Heart right ventricle (tissue), 16 donors: ENCODE data around the gene RANBP3. TPM values are rescaled to one million over a fixed set of nuclear protein-coding genes. Genes with fewer than 3 reads are reported as not detected.
A peak's percentile ranks its signal among the peaks of the same experiment; 100 is the strongest.

Experiments
- ATAC-seq, 8 donors: fragments of 200-7000 bp; cut with Tn5 transposase; one replicate each; pipeline ENCODE4 v1.9.1; 2020; ENCODE audit warnings: mild to moderate bottlenecking in 8 of 8, moderate library complexity in 8 of 8, moderate number of reproducible peaks in 1 of 8
- DNase-seq, 2 donors: peaks; one replicate each; pipeline ENCODE4 v3.0.0-alpha.2; 2020
- H3K27ac ChIP-seq, 10 donors: fragments of 200-600 bp; sonication (generic) in 2 of 10; one replicate each; pipeline versions ENCODE4 v1.5.0 to v1.8.0; 2020 to 2022; ENCODE audit warnings: mild to moderate bottlenecking in 3 of 10
- H3K27me3 ChIP-seq, 7 donors: fragments of 200-600 bp; one replicate each; pipeline ENCODE4 v1.8.0; 2021 to 2022; ENCODE audit warnings: mild to moderate bottlenecking in 2 of 7
- H3K36me3 ChIP-seq, 9 donors: fragments of 200-600 bp; sonication (generic) in 1 of 9; one replicate each; pipeline versions ENCODE4 v1.5.0 to v1.8.0; 2020 to 2022; ENCODE audit warnings: mild to moderate bottlenecking in 2 of 9
- H3K4me1 ChIP-seq, 9 donors: fragments of 200-600 bp; sonication (generic) in 1 of 9; one replicate each; pipeline versions ENCODE4 v1.5.0 to v1.8.0; 2020 to 2022; ENCODE audit warnings: mild to moderate bottlenecking in 4 of 9
- H3K4me3 ChIP-seq, 10 donors: fragments of 200-600 bp; sonication (generic) in 2 of 10; one replicate each; pipeline versions ENCODE4 v1.5.0 to v1.8.0; 2020 to 2022; ENCODE audit warnings: mild to moderate bottlenecking in 7 of 10, moderate library complexity in 2 of 10
- H3K9me3 ChIP-seq, 11 donors: fragments of 200-600 bp in 10 of 11; sonication (generic) in 2 of 11; one replicate each; pipeline versions ENCODE4 v1.5.0 to v1.8.0; 2013 to 2022; ENCODE audit warnings: mild to moderate bottlenecking in 2 of 11, control low read depth in 1 of 11, moderate library complexity in 1 of 11
- WGBS, 2 donors: extraction: QIAGEN DNeasy Blood & Tissue Kit; methylation state at CpG; one replicate each; pipeline ENCODE4 v1.1.7; 2013; ENCODE audit warnings: inconsistent platforms in 1 of 2; 5-methylcytosine and 5-hydroxymethylcytosine counted together
- intact Hi-C, 10 donors: fragments of 100-400 bp; cut with DNase I; formaldehyde crosslinking; loops; one replicate each; pipeline versions ENCODE4 v1.11.1 to v1.14.2; 2022
- polyA plus RNA-seq, 2 donors: library from polyadenylated mRNA; stranded (reverse); fragments of 200-250 nt; gene quantifications; one replicate each; pipeline ENCODE4 v1.2.3, GENCODE V29; 2013
- total RNA-seq, 10 donors: library from RNA; stranded (reverse); fragmentation: NEBNext Ultra II Directional in 3 of 10; extraction: Animal tissue kit (Norgen Biotek cat#: 25700) in 3 of 10; gene quantifications; one replicate each; pipeline versions ENCODE4 v1.2.1 to v1.2.4, GENCODE V29; 2021 to 2023
- TF ChIP-seq, protein P1 (sequence below), 9 donors: fragments of 200-600 bp; sonication (generic) in 2 of 9; IDR thresholded peaks; one replicate each; pipeline versions ENCODE4 v1.5.0 to v1.8.0; 2021 to 2022; ENCODE audit warnings: antibody characterized with exemption in 9 of 9, mild to moderate bottlenecking in 5 of 9, moderate library complexity in 1 of 9
- donor health status: Arrhythmogenic right ventricular cardiomyopathy.
- donor health status: ischemic (EF 13 %, LVEDD 7.1; RV severe dilation, severe dysfunction).
- donor health status: healthy with polysubstance abuse.
- donor health status: DM: no; HTN: yes; CAD: no.
- donor health status: DM: no; HTN: no; CAD: no.
- donor health status: ischemic (EF 25% LVEDD 6.9; RV normal size, moderate dysfunction).
- donor health status: ischemic (EF 25% LVEDD 5.7; RV mildly dilated, moderate dysfunction).
- donor health status: healthy.
- donor health status: DM: yes; HTN: yes; CAD: no.
- donor health status: Ischemic cardiomyopathy.
- donor health status: ischemic (EF 35%, LVEDD 5.7; RV mildly dilated, moderate dysfunction).
- donor health status: nonischemic (EF 11% LVEDD 7.7; RV severe dilation, severe dysfunction).
- donor health status: DM: yes; HTN: yes; CAD: no.
- donor health status: PGD.
- donor health status: ischemic (EF 29% LVEDD 5.4; RV normal size, mild dysfunction).
- donor health status: nonischemic (EF 23%, LVEDD 6.1; RV moderate dilation, normal function).

The RANBP3 gene
- total and polyA plus RNA-seq, 12 donors = 29.5 to 76.1 (median 63.0) TPM

DNA sequence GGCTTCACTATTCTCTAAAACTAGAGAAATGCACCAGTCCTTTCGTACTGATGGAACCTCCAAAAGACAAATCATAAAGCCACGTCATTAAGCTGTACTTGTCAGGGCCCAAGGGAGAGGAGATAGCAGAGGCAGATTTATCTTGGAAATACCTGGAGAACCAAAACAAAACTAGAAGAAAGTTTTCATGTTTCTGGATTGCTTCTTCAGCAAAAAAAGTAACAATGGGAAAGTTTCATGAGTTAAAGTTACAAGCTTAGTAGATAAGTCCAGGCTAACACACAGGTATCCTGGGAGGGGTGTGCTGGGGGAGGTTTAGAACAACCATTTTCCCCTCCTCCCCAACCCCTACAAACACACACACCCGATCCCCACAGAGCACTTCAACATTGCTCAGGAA, 21.6 kb downstream of the RANBP3 start:
- peaks cover 45 to 100% (median 95%) of the 10 kb centered on the region in 9 donors for H3K4me1 ChIP-seq
- TF ChIP-seq, protein P1, sequence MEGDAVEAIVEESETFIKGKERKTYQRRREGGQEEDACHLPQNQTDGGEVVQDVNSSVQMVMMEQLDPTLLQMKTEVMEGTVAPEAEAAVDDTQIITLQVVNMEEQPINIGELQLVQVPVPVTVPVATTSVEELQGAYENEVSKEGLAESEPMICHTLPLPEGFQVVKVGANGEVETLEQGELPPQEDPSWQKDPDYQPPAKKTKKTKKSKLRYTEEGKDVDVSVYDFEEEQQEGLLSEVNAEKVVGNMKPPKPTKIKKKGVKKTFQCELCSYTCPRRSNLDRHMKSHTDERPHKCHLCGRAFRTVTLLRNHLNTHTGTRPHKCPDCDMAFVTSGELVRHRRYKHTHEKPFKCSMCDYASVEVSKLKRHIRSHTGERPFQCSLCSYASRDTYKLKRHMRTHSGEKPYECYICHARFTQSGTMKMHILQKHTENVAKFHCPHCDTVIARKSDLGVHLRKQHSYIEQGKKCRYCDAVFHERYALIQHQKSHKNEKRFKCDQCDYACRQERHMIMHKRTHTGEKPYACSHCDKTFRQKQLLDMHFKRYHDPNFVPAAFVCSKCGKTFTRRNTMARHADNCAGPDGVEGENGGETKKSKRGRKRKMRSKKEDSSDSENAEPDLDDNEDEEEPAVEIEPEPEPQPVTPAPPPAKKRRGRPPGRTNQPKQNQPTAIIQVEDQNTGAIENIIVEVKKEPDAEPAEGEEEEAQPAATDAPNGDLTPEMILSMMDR (IDR thresholded peaks at IDR 0.05) = no peak
- no peaks in the 10 kb centered on the region for H3K9me3 ChIP-seq
- DNase-seq = no peak
- WGBS, 2 donors = 54 to 59% methylated on average over 3 of the region's 3 CpGs
- H3K27ac ChIP-seq = peak overlapping the region in 5 of 10 donors; percentile 21 to 82 (median 68)
- H3K36me3 ChIP-seq = peaks cover 0 to 11% (median 0%) of the 10 kb centered on the region in 9 donors
- intact Hi-C loops = loop anchor here in 1 of 10 donors (10.0 kb wide), 1 partner anchor 612 kb away; the partner anchor contains the start of gene PTPRS
- no peaks in the 10 kb centered on the region for H3K27me3 ChIP-seq
- ATAC-seq = no peak
- H3K4me3 ChIP-seq = no peak overlapping the region

DNA sequence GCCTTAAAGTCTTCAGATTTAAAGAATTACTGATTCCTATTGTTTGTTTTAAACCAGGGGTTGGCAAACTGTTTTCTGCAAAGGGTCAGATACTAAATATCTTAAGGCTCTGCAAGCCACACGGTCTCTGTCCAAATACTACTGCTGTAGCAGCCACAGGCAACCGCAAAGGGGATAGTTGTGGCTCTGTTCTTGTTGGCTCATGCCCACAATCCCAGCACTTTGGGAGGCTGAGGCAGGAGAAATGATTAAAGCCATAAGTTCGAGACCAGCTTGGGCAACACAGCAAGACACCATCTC, 22.4 kb downstream of the RANBP3 start:
- Histone ChIP-seq H3K36me3 (peaks cover 0 to 11% (median 0%) of the 10 kb centered on the region in 9 donors), H3K4me1 (peaks cover 45 to 100% (median 95%) of the 10 kb centered on the region in 9 donors), H3K27ac (peak overlapping the region in 9 of 10 donors; percentile 38 to 82 (median 68)), H3K27me3 (no peaks in the 10 kb centered on the region), H3K9me3 (no peaks in the 10 kb centered on the region), H3K4me3 (no peak overlapping the region)
- ATAC-seq (no peak), DNase-seq (no peak)
- intact Hi-C loops = loop anchor here in 1 of 10 donors (10.0 kb wide), 1 partner anchor 611 kb away; the partner anchor contains the start of gene PTPRS
- TF ChIP-seq, protein P1 (IDR thresholded peaks at IDR 0.05) = no peak
- 55 to 58% methylated on average over 3 of the region's 3 CpGs for WGBS, 2 donors

DNA sequence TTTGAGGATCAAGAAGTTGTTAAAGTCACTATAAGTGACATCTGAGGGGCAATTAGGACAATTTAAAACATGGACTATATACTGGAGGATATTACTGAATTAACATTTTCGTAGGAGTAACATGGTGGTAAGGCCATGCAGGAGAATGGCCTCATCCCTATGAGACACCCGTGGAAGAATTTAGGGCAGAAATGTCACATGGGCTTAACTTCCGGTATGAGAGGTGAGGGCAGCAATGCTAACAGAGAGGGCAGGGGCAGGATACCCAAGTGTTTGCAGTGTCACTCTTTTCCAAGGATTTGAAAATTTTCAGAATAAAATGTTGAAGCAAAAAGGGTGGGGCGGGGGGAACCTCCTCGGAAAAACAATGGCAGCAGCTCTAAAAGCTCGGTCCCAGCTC, 23.6 kb downstream of the RANBP3 start:
- Histone ChIP-seq H3K4me3 (peak overlapping the region in 3 of 10 donors; percentile 5 to 13 (median 6)), H3K27ac (peak overlapping the region; percentile 33 to 82 (median 68)), H3K9me3 (no peaks in the 10 kb centered on the region), H3K4me1 (peaks cover 37 to 100% (median 94%) of the 10 kb centered on the region in 9 donors), H3K27me3 (no peaks in the 10 kb centered on the region), H3K36me3 (peaks cover 0 to 23% (median 0%) of the 10 kb centered on the region in 9 donors)
- ATAC-seq (peak in 1 of 8 donors; percentile 2), DNase-seq (no peak)
- 39 to 50% methylated on average over 6 of the region's 6 CpGs for WGBS, 2 donors
- TF ChIP-seq, protein P1 (IDR thresholded peaks at IDR 0.05) = no peak
- intact Hi-C loops = loop anchor here in 1 of 10 donors (10.0 kb wide), 1 partner anchor 609 kb away; the partner anchor contains the start of gene PTPRS

DNA sequence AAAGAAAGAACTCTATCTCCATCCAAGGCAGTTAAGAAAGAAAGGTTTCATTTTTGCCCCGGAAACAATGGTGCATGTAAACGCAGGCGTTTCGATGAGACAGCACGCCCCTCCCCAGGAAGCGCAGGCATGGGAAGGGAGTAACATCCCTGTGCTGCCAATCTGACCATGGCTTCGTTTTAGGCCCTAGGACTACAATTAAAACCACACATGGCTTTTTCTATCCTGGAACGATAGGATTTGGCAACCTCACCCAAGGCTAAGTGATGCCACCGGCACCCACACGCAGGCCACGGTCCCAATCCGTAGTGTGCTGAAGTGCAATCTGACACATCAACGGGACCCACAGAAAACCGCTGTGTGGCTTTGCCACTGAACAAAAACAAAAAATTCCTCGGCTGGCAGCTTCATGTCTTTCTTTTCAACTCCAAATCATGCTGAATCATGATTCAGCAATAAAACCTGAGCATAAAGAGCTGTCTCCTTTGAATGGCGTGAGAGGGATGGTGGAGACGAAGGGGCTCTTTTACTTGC, 24.2 kb downstream of the RANBP3 start:
- no peaks in the 10 kb centered on the region for H3K27me3 ChIP-seq
- no peak overlapping the region for H3K4me3 ChIP-seq
- WGBS, 2 donors = 51 to 54% methylated on average over 17 of the region's 17 CpGs
- TF ChIP-seq, protein P1 (IDR thresholded peaks at IDR 0.05) = no peak
- no peaks in the 10 kb centered on the region for H3K9me3 ChIP-seq
- H3K4me1 ChIP-seq = peaks cover 37 to 100% (median 96%) of the 10 kb centered on the region in 9 donors
- DNase-seq = no peak
- ATAC-seq = peak in 1 of 8 donors; percentile 10
- H3K27ac ChIP-seq = peak overlapping the region; percentile 33 to 82 (median 68)
- peaks cover 0 to 26% (median 0%) of the 10 kb centered on the region in 9 donors for H3K36me3 ChIP-seq
- intact Hi-C loops = loop anchor here in 1 of 10 donors (10.0 kb wide), 1 partner anchor 609 kb away; the partner anchor contains the start of gene PTPRS
